TTC549 (cell line): Measurements from ENCODE around the gene KIF5B.
"Not testable (repeated sequence)": the region's sequence is repeated elsewhere in the genome, so short reads cannot be mapped to it uniquely, and the experiment has no call there.

ENCODE experiments used
- FAIRE-seq: peaks from 2 replicates; lab custom pipeline; 2012; peaks lifted over from hg19 to GRCh38; lab: Jason Lieb, UNC

The KIF5B gene

DNA sequence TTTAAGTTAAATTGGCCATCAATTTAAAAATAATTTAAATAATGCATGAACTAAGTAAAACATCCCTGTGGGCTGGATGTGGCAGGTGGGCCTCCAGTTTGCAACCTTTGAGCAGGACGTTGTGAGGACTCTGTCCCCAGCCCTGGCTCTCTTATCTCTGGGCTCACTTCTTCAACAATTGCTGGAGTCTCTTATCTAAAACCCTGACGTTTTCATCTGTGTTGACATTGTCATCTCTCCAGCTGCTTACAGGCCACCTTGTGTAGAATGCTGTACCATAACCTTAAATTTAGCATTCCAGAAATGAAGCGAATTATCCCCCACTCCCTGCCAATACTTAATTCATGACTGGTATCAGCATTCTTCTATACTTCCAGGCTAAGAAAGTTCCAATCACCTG is 3.2 kb upstream of the KIF5B start:
- FAIRE-seq, result no peak

DNA sequence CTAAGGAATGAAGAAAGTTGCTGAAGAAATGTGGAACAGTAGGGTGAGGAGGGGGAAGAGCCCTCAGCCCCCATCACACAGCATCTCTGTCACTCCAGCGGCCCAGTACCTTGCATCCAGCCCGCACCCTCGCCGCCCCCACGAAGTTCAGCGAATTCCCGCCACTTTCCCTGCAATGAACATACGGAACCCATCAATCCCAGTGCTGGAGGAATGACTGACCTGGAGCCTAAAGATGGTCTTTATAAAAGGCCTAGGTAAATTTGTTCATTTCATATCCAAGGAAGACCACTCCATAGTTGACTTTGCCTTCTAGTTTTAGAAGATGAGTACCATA is 779 bp upstream of the KIF5B start:
- FAIRE-seq, result no peak

DNA sequence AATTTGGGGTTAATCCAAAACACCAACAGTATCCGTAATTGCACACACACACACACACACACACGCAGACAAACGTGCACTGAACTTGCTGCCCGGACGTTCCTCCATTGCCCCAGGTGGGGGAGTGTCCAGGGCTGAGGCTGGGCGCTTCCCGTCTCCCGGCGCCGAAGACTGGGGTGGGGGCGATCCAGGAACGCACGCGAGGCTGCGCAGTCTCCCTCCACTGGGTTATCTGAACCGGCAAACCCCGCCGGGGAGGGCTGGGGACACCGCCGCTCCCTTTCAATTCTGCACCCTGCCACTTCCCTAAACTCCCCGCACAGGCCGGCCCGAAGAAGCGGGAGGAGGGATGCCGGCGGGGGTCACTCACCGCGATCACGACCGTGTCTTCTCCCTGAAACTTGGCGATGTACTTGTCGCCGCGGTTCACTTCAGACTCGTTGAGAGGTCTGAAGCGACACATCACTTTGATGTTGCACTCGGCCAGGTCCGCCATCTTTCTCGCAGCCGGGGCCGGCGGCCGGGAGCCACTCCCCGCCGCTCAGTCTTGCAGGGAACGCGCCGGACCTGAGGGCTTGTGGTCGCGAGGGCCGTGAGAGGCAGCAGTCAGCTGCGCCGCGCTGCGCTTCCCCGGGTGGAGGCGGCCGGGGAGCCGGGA is 618 bp downstream of the KIF5B start:
- no peak for FAIRE-seq

- FAIRE-seq, result no peak
Observed at GRCh38 chr10:32054094-32054493, 2.1 kb downstream of the KIF5B start.

DNA sequence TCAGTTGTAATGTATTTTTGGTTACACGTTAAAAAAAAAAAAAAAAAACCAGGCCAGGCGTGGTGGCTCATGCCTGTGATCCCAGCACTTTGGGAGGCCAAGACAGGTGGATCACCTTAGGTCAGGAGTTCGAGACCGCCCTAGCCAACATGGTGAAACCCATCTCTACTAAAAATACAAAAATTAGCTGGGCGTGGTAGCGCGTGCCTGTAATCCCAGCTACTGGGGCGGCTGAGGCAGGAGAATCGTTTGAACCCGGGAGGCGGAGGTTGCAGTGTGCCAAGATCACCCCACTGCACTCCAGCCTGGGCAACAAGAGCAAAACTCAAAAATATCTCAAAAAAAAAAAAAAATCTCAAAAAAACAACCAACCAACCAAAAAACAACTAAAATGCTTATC is 2.8 kb downstream of the KIF5B start:
- not testable (repeated sequence) for FAIRE-seq

- FAIRE-seq, result no peak
Observed at GRCh38 chr10:32051926-32052325, 4.3 kb downstream of the KIF5B start.

DNA sequence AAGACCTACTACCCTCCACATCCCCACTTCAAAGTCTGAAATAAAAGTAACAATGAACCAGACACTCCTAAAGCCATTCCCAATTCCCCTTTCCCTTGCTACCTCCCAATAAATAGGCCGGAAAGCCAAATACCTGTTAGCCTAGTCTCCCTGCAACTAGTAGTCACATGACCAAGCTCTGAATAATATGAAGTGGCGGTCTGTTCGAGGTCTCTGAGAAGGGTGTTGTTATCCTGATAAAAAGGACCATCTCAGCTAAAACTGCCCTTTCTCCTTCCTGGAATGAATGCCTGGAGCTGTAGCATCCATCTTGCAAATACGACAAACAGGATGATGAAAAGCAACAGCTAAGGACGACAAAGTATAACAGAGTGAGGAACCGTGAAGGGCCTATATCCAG is 6.0 kb downstream of the KIF5B start:
- no peak for FAIRE-seq

DNA sequence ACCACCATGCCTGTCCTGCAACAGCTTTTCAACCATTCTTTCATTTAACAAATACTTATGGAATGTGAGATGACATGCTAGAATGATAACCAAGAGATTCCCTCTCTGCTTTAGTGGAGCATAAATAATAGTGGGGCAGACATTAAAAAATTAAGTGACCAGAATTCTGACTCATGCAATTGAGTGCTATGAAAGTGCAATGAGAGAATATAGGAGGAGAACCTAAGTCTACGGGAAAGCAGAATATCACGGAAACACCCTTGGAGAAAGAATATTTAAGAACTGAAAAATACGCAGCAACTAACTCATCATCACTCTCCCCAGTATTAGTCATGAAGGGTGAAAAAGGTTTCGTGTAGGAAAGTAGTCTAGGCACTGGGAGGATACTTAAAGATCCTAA is 7.1 kb downstream of the KIF5B start:
- no peak for FAIRE-seq

GRCh38 chr10:32048282-32048681 is 7.9 kb downstream of the KIF5B start:
- no peak for FAIRE-seq

GRCh38 chr10:32047881-32048280 is 8.3 kb downstream of the KIF5B start:
- no peak for FAIRE-seq

DNA sequence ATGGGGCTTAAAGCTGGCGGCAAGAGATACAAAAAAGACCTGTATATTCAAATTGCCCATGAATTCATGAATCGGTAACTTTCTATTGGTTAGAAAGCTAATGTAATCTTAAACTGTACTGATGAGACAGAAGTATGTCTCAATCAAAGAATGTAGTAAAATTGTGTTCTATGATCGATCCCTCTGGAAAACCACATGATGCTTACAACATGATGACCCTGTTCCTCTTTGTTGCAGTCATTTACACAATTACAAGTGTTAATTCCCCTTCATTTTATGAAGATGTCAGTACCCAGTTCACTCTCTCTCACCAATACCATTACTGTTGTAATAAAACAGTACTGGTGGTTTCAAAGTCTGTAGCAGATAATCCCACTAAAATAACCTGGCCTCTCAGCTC is 10.1 kb downstream of the KIF5B start:
- no peak for FAIRE-seq

GRCh38 chr10:32042730-32043129 is 13.5 kb downstream of the KIF5B start:
- FAIRE-seq, result not testable (repeated sequence)

- no peak for FAIRE-seq
Observed at GRCh38 chr10:32041290-32042028, 14.8 kb downstream of the KIF5B start.

DNA sequence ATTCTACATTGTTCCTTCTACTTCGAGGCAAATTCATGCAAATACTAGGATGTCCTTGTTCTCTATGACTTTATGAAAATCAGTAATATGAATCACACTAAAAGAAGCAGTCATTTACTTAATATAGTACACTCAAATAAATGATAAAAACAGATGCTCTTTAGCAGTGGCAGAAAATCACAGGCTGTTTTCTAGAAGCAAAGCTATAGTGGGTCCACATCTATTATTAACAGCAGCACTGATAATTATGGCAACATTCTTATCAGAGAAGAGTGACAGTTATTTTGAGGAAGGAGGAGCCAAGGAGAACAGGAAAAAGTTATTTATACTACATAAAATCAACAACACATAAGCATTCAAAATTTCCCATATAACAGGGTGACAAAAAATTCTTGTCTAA is 16.5 kb downstream of the KIF5B start:
- no peak for FAIRE-seq

- no peak for FAIRE-seq
Observed at GRCh38 chr10:32038777-32039176, 17.4 kb downstream of the KIF5B start.

- FAIRE-seq, result no peak
Observed at GRCh38 chr10:32036922-32037321, 19.3 kb downstream of the KIF5B start.

DNA sequence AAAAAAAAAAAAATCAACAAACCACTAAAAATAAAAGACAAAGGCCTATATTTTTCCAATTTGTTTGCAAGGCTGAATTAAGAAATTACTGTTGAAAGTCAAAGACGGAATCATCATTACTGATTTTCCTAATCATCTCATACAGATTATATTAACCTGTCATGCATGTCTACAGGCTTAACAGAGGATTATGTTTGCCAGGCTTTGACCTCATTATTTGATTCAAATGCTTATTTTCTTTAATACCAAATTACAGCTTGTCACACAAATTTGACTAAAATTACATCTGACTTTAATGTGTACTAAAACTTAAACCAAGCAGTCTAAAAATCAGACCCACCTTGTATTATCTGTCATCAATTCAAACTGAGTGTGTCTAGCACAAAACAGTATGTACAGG is 21.2 kb downstream of the KIF5B start:
- FAIRE-seq, result no peak

- no peak for FAIRE-seq
Observed at GRCh38 chr10:32033171-32033570, 23.1 kb downstream of the KIF5B start.

DNA sequence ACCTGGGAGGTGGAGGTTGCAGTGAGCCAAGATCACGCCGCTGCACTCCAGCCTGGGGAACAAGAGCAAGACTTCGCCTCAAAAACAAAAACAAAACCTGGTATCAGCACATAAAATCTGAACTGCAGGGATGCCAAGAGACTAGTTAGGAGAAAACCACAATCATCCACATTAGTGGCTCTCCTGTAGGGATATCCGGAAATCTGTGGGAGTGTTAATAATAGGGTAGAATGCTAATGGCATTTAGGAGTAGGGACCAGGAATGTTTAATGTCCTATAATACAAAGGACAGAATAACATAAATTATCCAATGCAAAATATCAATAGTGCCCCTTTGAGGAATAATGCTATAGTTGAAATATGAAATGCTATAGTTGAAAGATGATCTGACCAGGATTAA is 24.3 kb downstream of the KIF5B start:
- no peak for FAIRE-seq

DNA sequence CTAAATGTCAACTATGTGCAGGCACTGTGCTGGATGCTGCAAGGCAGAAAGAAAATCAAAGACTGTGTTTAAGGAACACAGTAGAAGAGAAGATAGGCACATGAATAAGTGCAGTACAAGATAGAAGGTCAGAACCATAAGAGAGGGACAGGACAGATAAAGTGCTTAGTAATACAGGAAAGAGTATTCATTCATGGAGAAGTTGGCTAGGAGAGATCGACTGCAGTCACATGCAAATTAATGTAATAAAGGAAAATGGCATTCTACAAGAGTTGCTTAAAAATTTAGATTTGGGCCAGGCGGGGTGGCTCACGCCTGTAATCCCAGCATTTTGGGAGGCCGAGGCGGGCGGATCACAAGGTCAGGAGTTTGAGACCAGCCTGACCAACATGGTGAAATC is 24.8 kb downstream of the KIF5B start:
- no peak for FAIRE-seq

DNA sequence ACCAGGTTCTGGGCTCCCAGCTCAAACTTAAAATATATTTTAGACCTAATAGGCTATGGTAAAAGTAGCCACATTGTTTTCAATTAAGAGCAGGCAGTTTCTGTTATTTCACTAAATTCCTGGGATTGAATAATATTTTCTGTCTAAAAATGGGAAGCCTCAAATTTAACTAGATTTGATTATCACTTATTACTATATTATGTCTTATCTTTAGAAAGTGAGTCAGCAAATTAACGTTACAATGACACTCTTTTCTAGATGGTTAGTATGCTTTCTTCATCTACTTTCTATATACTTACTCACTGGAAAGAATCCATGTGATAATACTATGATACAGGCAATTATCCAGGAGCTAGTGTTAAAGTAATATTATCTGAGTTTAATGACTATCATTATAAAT is 27.5 kb downstream of the KIF5B start:
- no peak for FAIRE-seq

- no peak for FAIRE-seq
Observed at GRCh38 chr10:32023264-32023663, 33.0 kb downstream of the KIF5B start.

DNA sequence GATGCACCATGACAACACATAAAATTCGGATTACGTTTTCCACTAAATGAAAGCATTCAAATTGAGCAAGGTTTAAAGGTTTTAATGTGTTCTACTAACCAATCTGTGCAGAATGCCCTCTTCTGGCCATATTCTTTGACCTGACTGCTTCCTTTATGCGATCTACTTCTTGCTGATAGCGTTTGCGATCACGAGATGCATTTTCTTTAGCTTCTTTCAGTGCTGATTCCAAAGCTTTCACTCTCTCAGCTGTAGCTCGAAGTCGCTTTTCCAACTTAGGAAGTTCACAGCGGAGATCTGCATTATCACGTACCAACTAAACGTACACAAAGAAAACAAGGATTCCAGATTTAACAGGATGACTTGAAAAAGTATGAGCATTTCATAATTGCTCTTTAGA is 39.2 kb downstream of the KIF5B start:
- no peak for FAIRE-seq

DNA sequence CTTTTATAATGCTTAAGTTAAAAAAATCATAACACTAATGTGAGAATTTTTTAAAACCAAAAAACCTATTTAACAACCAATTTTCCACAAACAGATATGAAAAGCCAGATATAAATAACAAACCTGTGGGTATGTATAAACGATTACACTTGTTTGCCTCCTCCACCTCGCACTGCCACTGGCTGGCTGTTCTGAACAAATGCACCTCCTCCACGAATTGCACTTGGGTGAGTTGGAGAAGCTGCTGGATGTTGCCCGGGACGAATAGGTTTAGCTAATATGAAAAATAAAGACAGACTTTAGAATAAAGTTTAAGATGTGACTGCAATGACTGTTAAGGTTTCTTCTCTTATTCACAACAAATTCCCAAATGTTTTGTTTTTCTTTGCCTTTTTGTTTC is 40.8 kb downstream of the KIF5B start:
- no peak for FAIRE-seq
